H1 (cell line): Measurements from ENCODE around the gene AVL9. TPM values are rescaled to one million over a fixed set of nuclear protein-coding genes. Genes with fewer than 3 reads are reported as not detected.

Source experiments
- CTCF ChIA-PET: fragments of 300-600 bp; sonication (Branson Sonifier 250); formaldehyde crosslinking; loops from one replicate; lab custom pipeline; 2021; ENCODE audit not compliant: partially characterized antibody; lab: Charles Lee
- POLR2A ChIA-PET: fragments of 300-600 bp; sonication (Branson Sonifier 250); formaldehyde crosslinking; loops from one replicate; lab custom pipeline; 2021; ENCODE audit warnings: inconsistent platforms; ENCODE audit not compliant: partially characterized antibody; lab: Charles Lee
- DNase-seq, 2 experiments: peaks; one replicate each; pipeline versions ENCODE4 v3.0.0 to v3.0.0-alpha.2; 2010 to 2022; ENCODE audit warnings: low spot score in 2 of 2, low read depth in 1 of 2, mixed read lengths in 1 of 2
- FAIRE-seq: peaks from 2 replicates; lab custom pipeline; 2011; peaks lifted over from hg19 to GRCh38; lab: Jason Lieb, UNC
- H2AFZ ChIP-seq: 2 replicates; pipeline ENCODE4 v1.8.1; 2012; ENCODE audit warnings: low read length, inconsistent platforms
- H2AK5ac ChIP-seq: 2 replicates; pipeline ENCODE4 v1.6.1; 2013; ENCODE audit warnings: low read depth, low read length
- H2BK120ac ChIP-seq: replicated peaks from 2 replicates; pipeline ENCODE3; 2013; ENCODE audit warnings: low read depth, low read length, inconsistent platforms
- H2BK12ac ChIP-seq: 2 replicates; pipeline ENCODE4 v1.6.1; 2013; ENCODE audit warnings: low read depth, low read length
- H2BK15ac ChIP-seq: 2 replicates; pipeline ENCODE4 v1.6.1; 2013; ENCODE audit warnings: low read length
- H2BK20ac ChIP-seq: 2 replicates; pipeline ENCODE4 v1.6.1; 2013; ENCODE audit warnings: low read length
- H2BK5ac ChIP-seq: 2 replicates; pipeline ENCODE4 v1.6.1; 2013; ENCODE audit warnings: low read depth, low read length
- H3K14ac ChIP-seq: 2 replicates; pipeline ENCODE4 v1.6.1; 2013; ENCODE audit warnings: inconsistent platforms; ENCODE audit not compliant: insufficient read length
- H3K18ac ChIP-seq: 2 replicates; pipeline ENCODE4 v1.6.1; 2013; ENCODE audit warnings: low read length; ENCODE audit errors: extremely low read depth
- H3K23ac ChIP-seq: 2 replicates; pipeline ENCODE4 v1.6.1; 2013; ENCODE audit warnings: inconsistent platforms; ENCODE audit not compliant: insufficient read length
- H3K23me2 ChIP-seq: 2 replicates; pipeline ENCODE4 v1.6.1; 2013; ENCODE audit warnings: low read depth, low read length
- H3K27ac ChIP-seq: 2 replicates; pipeline ENCODE4 v1.6.1; 2011; ENCODE audit warnings: low read depth, low read length, inconsistent platforms
- H3K27me3 ChIP-seq, 4 experiments: replicated peaks in 1 of 4; 1 replicate in 1 of 4; 2 replicates in 3 of 4; pipeline versions ENCODE4 v1.6.1 to v1.8.1; 2011 to 2013; ENCODE audit warnings: low read length in 3 of 4, mild to moderate bottlenecking in 3 of 4, inconsistent platforms in 2 of 4, mixed read lengths in 2 of 4, moderate library complexity in 1 of 4; ENCODE audit not compliant: control insufficient read depth in 3 of 4, insufficient read depth in 3 of 4; ENCODE audit errors: extremely low read depth in 1 of 4
- H3K36me3 ChIP-seq, 4 experiments: 2 replicates each; pipeline versions ENCODE4 v1.6.1 to v1.8.1; 2011 to 2013; ENCODE audit warnings: mild to moderate bottlenecking in 4 of 4, low read length in 3 of 4, moderate library complexity in 2 of 4, control low read depth in 1 of 4, inconsistent platforms in 1 of 4; ENCODE audit not compliant: insufficient read depth in 4 of 4, control insufficient read depth in 2 of 4
- H3K4ac ChIP-seq: replicated peaks from 2 replicates; pipeline ENCODE3; 2013; ENCODE audit warnings: low read length, low read depth, mixed read lengths, inconsistent platforms; ENCODE audit not compliant: insufficient read length
- H3K4me1 ChIP-seq, 4 experiments: replicated peaks in 1 of 4; 1 replicate in 1 of 4; 2 replicates in 3 of 4; pipeline versions ENCODE4 v1.6.1 to v1.8.1; 2011 to 2013; ENCODE audit warnings: low read length in 3 of 4, inconsistent platforms in 2 of 4, mixed read lengths in 1 of 4; ENCODE audit not compliant: insufficient read depth in 4 of 4, control insufficient read depth in 3 of 4
- H3K4me2 ChIP-seq, 2 experiments: 2 replicates each; pipeline versions ENCODE4 v1.6.1 to v1.8.1; 2011 to 2013; ENCODE audit warnings: low read depth in 2 of 2, low read length in 2 of 2, control low read depth in 1 of 2, inconsistent platforms in 1 of 2, mild to moderate bottlenecking in 1 of 2; ENCODE audit not compliant: insufficient read depth in 1 of 2
- H3K4me3 ChIP-seq, 4 experiments: fragments of 200-600, 300-600 bp in 1 of 4; sonication (generic), shearing (Covaris generic), sonication (Bioruptor Twin) in 1 of 4; 2 replicates each; pipeline versions ENCODE4 v1.5.1 to v1.8.1; 2011 to 2016; ENCODE audit warnings: low read length in 4 of 4, low read depth in 3 of 4, control low read depth in 2 of 4, inconsistent platforms in 2 of 4, mild to moderate bottlenecking in 2 of 4, mixed read lengths in 1 of 4, moderate library complexity in 1 of 4; ENCODE audit not compliant: insufficient read depth in 2 of 4; ENCODE audit errors: extremely low read depth in 1 of 4
- H3K56ac ChIP-seq: replicated peaks from 2 replicates; pipeline ENCODE3; 2013; ENCODE audit warnings: low read depth, mild to moderate bottlenecking, mixed read lengths, low read length, inconsistent platforms; ENCODE audit not compliant: insufficient read length
- H3K79me1 ChIP-seq: 2 replicates; pipeline ENCODE4 v1.6.1; 2013; ENCODE audit warnings: low read depth, low read length, control low read depth
- H3K79me2 ChIP-seq, 2 experiments: 2 replicates each; pipeline versions ENCODE4 v1.6.1 to v1.8.1; 2012 to 2013; ENCODE audit warnings: low read length in 2 of 2, mild to moderate bottlenecking in 2 of 2, inconsistent platforms in 1 of 2; ENCODE audit not compliant: insufficient read depth in 2 of 2, control insufficient read depth in 1 of 2
- H3K9ac ChIP-seq, 4 experiments: replicated peaks in 1 of 4; 1 replicate in 1 of 4; 2 replicates in 3 of 4; pipeline versions ENCODE4 v1.6.1 to v1.8.1; 2011 to 2013; ENCODE audit warnings: low read depth in 3 of 4, low read length in 3 of 4, control low read depth in 2 of 4, mild to moderate bottlenecking in 2 of 4, moderate library complexity in 2 of 4, inconsistent platforms in 1 of 4; ENCODE audit errors: extremely low read depth in 1 of 4
- H3K9me3 ChIP-seq, 2 experiments: 2 replicates each; pipeline versions ENCODE4 v1.6.1 to v1.8.1; 2012 to 2013; ENCODE audit warnings: mild to moderate bottlenecking in 2 of 2, moderate library complexity in 2 of 2, control low read depth in 1 of 2, inconsistent platforms in 1 of 2, low read depth in 1 of 2, low read length in 1 of 2, mixed read lengths in 1 of 2; ENCODE audit not compliant: insufficient read depth in 2 of 2
- H4K20me1 ChIP-seq, 2 experiments: replicated peaks in 1 of 2; 2 replicates each; pipeline versions ENCODE3 to v1.8.1; 2011 to 2013; ENCODE audit warnings: inconsistent platforms in 2 of 2, low read length in 2 of 2, mild to moderate bottlenecking in 1 of 2; ENCODE audit not compliant: insufficient read depth in 2 of 2, control insufficient read depth in 1 of 2
- H4K5ac ChIP-seq: 2 replicates; pipeline ENCODE4 v1.6.1; 2013; ENCODE audit warnings: low read length, low read depth, mixed read lengths, inconsistent platforms; ENCODE audit not compliant: insufficient read length
- H4K8ac ChIP-seq: 2 replicates; pipeline ENCODE4 v1.8.0; 2013; ENCODE audit warnings: mild to moderate bottlenecking, moderate library complexity, low read length, inconsistent platforms; ENCODE audit not compliant: insufficient read depth; ENCODE audit errors: extremely low read depth
- H4K91ac ChIP-seq: replicated peaks from 2 replicates; pipeline ENCODE3; 2013; ENCODE audit warnings: low read length, mixed read lengths, inconsistent platforms; ENCODE audit not compliant: insufficient read length
- BCL11A ChIP-seq, 2 experiments: IDR thresholded peaks; one replicate each; pipeline ENCODE4 v1.6.1; 2011; ENCODE audit warnings: low read depth in 2 of 2, low read length in 2 of 2, mild to moderate bottlenecking in 2 of 2
- CBX5 ChIP-seq: fragments of 300-800, 300-1000 bp; sonication (generic); IDR thresholded peaks from 2 replicates; pipeline ENCODE4 v1.7.1; 2016; ENCODE audit warnings: antibody characterized with exemption, low read length, low read depth
- JUND ChIP-seq: IDR thresholded peaks from 2 replicates; pipeline ENCODE4 v1.6.1; 2011; ENCODE audit warnings: mild to moderate bottlenecking, improper control_type of control experiment, low read length
- MAFK ChIP-seq: IDR thresholded peaks from 2 replicates; pipeline ENCODE4 v1.6.1; 2012; ENCODE audit warnings: low read depth, mild to moderate bottlenecking, improper control_type of control experiment, low read length
- NRF1 ChIP-seq: IDR thresholded peaks from 2 replicates; pipeline ENCODE4 v1.6.1; 2011; ENCODE audit warnings: mild to moderate bottlenecking, low read depth, low read length, improper control_type of control experiment
- RAD21 ChIP-seq, 2 experiments: IDR thresholded peaks in 1 of 2; conservative IDR thresholded peaks in 1 of 2; 2 replicates each; pipeline ENCODE4 v1.6.1; 2011; ENCODE audit warnings: low read depth in 2 of 2, low read length in 2 of 2, improper control_type of control experiment in 1 of 2, inconsistent platforms in 1 of 2, mild to moderate bottlenecking in 1 of 2, moderate library complexity in 1 of 2
- RFX5 ChIP-seq: IDR thresholded peaks from 2 replicates; pipeline ENCODE4 v1.6.1; 2011; ENCODE audit warnings: low read depth, low read length, improper control_type of control experiment, borderline replicate concordance
- RNF2 ChIP-seq: fragments of 200-900, 300-1000 bp; sonication (generic); IDR thresholded peaks from 2 replicates; pipeline ENCODE4 v1.7.1; 2016; ENCODE audit warnings: borderline replicate concordance, low read depth, mild to moderate bottlenecking, antibody characterized with exemption, low read length; ENCODE audit not compliant: poor library complexity, severe bottlenecking; ENCODE audit errors: missing control alignments
- SIRT6 ChIP-seq: IDR thresholded peaks from one replicate; pipeline ENCODE4 v1.7.1; 2012; ENCODE audit warnings: low read length, inconsistent platforms
- YY1 ChIP-seq: IDR thresholded peaks from 2 replicates; pipeline ENCODE4 v1.6.1; 2011; ENCODE audit warnings: low read depth, mild to moderate bottlenecking, low read length
- WGBS, 2 experiments: shearing (Covaris generic) in 1 of 2; methylation state at CpG; one replicate each; pipeline versions ENCODE4 v1.1.6 to v1.1.7; 2013 to 2015; ENCODE audit warnings: low lambda C conversion rate in 2 of 2, mixed read lengths in 2 of 2, inconsistent platforms in 1 of 2, low coverage in 1 of 2, missing lambda C conversion rate in 1 of 2; ENCODE audit not compliant: insufficient replicate concordance in 2 of 2, insufficient coverage in 1 of 2, insufficient read length in 1 of 2; ENCODE audit errors: extremely low coverage in 1 of 2, missing lambda C conversion rate in 1 of 2; 5-methylcytosine and 5-hydroxymethylcytosine counted together
- polyA plus RNA-seq, 7 experiments: library from polyadenylated mRNA; depleted of rRNA in 3 of 7; stranded (reverse) in 5 of 7; unstranded in 2 of 7; fragments of >200 nt in 5 of 7; fragments of 200-250 nt in 2 of 7; gene quantifications; 1 replicate in 5 of 7; 2 replicates in 1 of 7; 4 replicates in 1 of 7; pipeline versions ENCODE4 v1.2.1 to v1.2.3, GENCODE V29; 2011 to 2013; ENCODE audit warnings: missing spikeins in 2 of 7, mixed read lengths in 2 of 7
- total RNA-seq: library from RNA; stranded (reverse); fragmentation: NEBNext Ultra II Directional; extraction: Animal tissue kit (Norgen Biotek cat#: 25700); gene quantifications from 2 replicates; pipeline ENCODE4 v1.2.1, GENCODE V29; 2021
- TF ChIP-seq, protein P1 (sequence below): IDR thresholded peaks from 2 replicates; pipeline ENCODE4 v1.6.1; 2012; ENCODE audit warnings: inconsistent platforms
- TF ChIP-seq, protein P2 (sequence below): IDR thresholded peaks from 2 replicates; pipeline ENCODE4 v1.6.1; 2011; ENCODE audit warnings: low read length, improper control_type of control experiment

Gene AVL9
- total and polyA plus RNA-seq, 2 of the 8 experiments (the other 6 are each of a cell fraction or from before 2014, with no cell fraction given), result 15.5 to 42.1 TPM

DNA sequence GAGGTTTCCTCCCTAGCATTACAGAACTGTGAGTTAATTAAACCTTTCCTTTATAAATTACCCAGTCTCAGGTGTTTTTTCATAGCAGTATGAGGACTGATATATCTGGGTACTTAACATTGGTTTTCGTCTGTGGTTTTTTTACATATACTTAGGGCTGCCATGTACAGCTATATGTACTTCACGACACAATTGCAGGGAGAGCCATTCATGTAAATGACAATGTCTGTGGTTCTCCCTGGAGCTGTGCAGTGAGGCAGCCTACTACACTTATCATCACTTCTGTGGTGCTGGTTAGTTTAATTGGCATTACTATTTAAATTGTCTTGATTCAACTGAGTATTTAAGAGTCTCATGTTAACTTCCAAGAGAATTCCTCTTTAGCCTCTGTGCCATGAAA is 40.7 kb downstream of the AVL9 start:
- POLR2A ChIA-PET, result interaction anchor here (0.7 to 1.3 kb wide), 3 partner anchors 9 to 40 kb away, joined by 3 to 6 read pairs (median 3); partner anchors contain the start of gene AVL9
- Histone ChIP-seq H3K4me1 (peaks cover 2 to 12% (median 6%) of the 10 kb centered on the region in 4 experiments; a peak in 6 of 7 replicates), H2BK5ac (no peak overlapping the region), H3K23me2 (no peaks in the 10 kb centered on the region), H3K56ac (no peak overlapping the region), H2AFZ (no peak overlapping the region), H3K4me3 (no peak overlapping the region), H3K27ac (no peak overlapping the region), H2BK15ac (no peak overlapping the region), H3K79me2 (peaks cover 0 to 59% of the 10 kb centered on the region in 2 experiments; a peak in 3 of 4 replicates), H4K5ac (no peak overlapping the region), H2BK12ac (no peak overlapping the region), H2BK120ac (no peak overlapping the region), H3K4ac (no peak overlapping the region), H3K4me2 (no peak overlapping the region), H3K36me3 (no peaks in the 10 kb centered on the region; a peak in 1 of 8 replicates), H4K8ac (no peak overlapping the region), H4K91ac (no peak overlapping the region), H3K9ac (no peak overlapping the region), H2AK5ac (no peak overlapping the region), H3K27me3 (no peaks in the 10 kb centered on the region), H3K9me3 (no peaks in the 10 kb centered on the region), H4K20me1 (peaks cover 0 to 6% of the 10 kb centered on the region in 2 experiments), H3K23ac (no peak overlapping the region)
- WGBS, 2 experiments, result 89% methylated on average over 2 of the region's 2 CpGs; no CpG with 5 or more reads in 1 of the 2 experiments
- CTCF ChIA-PET, result interaction anchor here (1.5 kb wide), 1 partner anchor 10 kb away, joined by 3 read pairs; no protein-coding TSS in a partner anchor
- FAIRE-seq (no peak), DNase-seq (no peak)
- TF ChIP-seq SIRT6, result no peak
- no peak for TF ChIP-seq RNF2
- no peak for TF ChIP-seq RFX5
- TF ChIP-seq JUND, result no peak
- no peak for TF ChIP-seq MAFK
- TF ChIP-seq NRF1, result no peak
- TF ChIP-seq, protein P1, sequence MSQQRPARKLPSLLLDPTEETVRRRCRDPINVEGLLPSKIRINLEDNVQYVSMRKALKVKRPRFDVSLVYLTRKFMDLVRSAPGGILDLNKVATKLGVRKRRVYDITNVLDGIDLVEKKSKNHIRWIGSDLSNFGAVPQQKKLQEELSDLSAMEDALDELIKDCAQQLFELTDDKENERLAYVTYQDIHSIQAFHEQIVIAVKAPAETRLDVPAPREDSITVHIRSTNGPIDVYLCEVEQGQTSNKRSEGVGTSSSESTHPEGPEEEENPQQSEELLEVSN, result no peak
- TF ChIP-seq YY1, result no peak
- no peak for TF ChIP-seq RAD21 (IDR thresholded peaks at IDR 0.05 in 1 of 2, conservative IDR thresholded peaks at IDR 0.05 in 1 of 2; ENCODE audit: low read depth in 2 of 2, low read length in 2 of 2)
- TF ChIP-seq BCL11A (IDR thresholded peaks at IDR 0.05; ENCODE audit: low read depth in 2 of 2, low read length in 2 of 2), result no peak
- TF ChIP-seq, protein P2, sequence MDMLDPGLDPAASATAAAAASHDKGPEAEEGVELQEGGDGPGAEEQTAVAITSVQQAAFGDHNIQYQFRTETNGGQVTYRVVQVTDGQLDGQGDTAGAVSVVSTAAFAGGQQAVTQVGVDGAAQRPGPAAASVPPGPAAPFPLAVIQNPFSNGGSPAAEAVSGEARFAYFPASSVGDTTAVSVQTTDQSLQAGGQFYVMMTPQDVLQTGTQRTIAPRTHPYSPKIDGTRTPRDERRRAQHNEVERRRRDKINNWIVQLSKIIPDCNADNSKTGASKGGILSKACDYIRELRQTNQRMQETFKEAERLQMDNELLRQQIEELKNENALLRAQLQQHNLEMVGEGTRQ, result no peak
- no peak for TF ChIP-seq CBX5
- TF ChIP-seq, all 59 proteins: peak for 0
- H3K79me1 ChIP-seq, result no peaks in the 10 kb centered on the region; the same call in 1 of the 2 replicates
- H2BK20ac ChIP-seq, result no peak overlapping the region
- no peak overlapping the region for H3K18ac ChIP-seq
- no peak overlapping the region for H3K14ac ChIP-seq
